NCI-H510A (cell line): ENCODE measurements around the gene CSNK2A1.

Source experiments
- DNase-seq: peaks from one replicate; lab custom pipeline; 2025; lab: John Stamatoyannopoulos, UW

The CSNK2A1 gene

DNA sequence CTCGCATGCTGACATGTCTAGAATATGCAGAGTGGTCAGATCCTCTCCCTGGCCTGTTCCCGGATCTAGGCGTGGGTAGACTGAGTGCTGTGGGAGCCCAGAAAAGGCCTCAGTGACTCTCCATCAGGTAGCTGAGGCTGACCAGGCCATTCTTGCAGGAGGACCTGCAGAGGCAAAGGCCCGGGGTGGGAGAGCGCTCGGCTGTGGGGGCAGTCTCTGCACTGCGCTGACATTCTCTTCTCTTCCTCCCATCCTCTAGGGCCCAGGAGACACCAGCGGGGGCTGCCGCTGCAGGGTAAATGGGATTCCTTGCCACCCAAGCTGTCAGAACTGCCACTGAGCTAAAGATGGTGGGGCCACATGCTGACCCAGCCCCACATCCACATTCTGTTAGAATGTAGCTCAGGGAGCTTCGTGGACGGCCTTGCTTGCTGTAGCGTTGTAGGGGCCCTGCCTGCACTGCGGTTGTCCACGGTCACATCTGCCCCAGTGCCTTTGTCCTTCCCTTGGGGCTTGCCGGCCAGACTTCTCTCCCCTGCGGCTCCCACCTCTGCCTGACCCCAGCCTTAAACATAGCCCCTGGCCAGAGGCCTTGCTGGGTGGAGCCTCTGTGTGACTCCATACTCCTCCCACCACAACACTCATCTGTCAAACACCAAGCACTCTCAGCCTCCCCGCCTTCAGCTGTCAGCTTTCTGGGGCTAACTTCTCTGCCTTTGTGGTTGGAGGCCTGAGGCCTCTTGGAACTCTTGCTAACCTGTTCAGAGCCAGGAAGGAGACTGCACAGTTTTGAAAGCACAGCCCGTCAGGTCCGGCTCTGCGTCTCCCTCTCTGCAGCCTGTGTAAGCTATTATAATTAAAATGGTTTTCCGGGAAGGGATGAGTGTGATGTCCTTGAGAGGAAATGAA is 113.2 kb downstream of the CSNK2A1 start:
- DNase-seq = no peak

GRCh38 chr20:428658-429200 is 114.9 kb downstream of the CSNK2A1 start:
- DNase-seq = peak; percentile 52

- no peak for DNase-seq
Observed at GRCh38 chr20:427849-428657, 115.5 kb downstream of the CSNK2A1 start.

DNA sequence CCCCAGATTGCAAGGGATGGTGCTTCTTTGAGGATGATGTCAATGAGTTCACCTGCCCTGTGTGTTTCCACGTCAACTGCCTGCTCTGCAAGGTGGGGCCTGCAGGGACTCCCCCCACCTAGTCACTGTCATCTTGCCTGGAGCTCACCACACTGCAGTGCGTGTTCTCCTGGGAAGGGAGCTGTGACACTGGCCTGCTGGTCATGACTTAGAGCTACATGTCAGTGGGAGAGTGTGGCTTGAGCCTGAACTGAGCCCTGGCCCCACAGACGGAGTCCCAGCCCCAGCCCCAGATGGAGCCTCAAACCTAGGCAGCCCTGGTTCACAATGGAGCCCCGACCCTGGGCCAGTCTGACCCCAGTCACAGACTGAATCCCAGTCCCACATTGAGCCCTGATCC is 116.2 kb downstream of the CSNK2A1 start:
- no peak for DNase-seq

DNA sequence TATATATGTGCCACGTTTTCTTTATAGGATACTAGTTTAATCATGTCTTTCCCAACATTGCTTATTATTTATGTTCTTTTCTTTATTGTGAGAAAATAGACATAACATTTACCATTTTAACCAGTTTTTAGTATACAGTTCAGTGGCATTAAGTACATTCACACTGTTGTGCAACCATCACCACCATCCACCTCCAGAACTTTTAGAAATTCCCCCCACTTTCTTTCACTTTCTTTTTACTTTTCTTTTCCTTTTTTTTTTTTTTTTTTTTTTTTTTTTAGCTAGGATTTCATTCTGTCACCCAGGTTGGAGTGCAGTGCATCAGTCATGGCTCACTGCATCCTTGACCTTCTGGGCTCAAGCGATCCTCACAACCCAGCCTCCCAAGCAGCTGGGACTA is 117.0 kb downstream of the CSNK2A1 start:
- DNase-seq = no peak
